ENCODE results near the gene AP2B1. TPM values are rescaled to one million over a fixed set of nuclear protein-coding genes. Genes with fewer than 3 reads are reported as not detected.
A peak's percentile ranks its signal among the peaks of the same experiment; 100 is the strongest.

The AP2B1 gene
- total RNA-seq, 2 donors from 2014 or later, result 44.5 to 68.3 TPM

DNA sequence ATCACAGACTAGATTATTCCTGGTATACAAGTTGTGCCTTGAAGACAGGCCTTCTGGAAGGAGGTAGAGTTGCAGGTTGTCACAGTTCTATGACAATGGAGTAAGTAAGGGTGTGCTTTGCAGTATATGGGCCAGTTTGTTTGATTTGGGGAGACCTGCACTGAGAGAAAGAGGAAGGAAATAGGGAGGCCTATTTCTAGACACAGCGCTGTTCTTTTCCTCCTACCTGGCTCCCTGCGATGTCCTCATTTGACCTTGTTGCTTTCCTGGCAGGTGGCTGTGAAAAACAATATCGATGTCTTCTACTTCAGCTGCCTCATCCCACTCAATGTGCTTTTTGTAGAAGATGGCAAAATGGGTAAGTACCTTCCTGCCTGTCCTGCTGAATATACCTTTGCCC is 121.8 kb downstream of the AP2B1 start:
- Histone ChIP-seq H3K27me3 (replicated peaks; ENCODE audit: insufficient read depth) (no peaks in the 10 kb centered on the region), H3K27ac (no peak overlapping the region), H3K36me3 (no peaks in the 10 kb centered on the region), H3K4me1 (ENCODE audit: control insufficient read depth in 1 of 2, low read depth in 2 of 2) (peaks cover 16 to 22% of the 10 kb centered on the region in 2 donors), H3K9me3 (no peaks in the 10 kb centered on the region), H3K4me3 (no peak overlapping the region)
- DNase-seq (ENCODE audit: low spot score) (no peak), ATAC-seq (ENCODE audit: insufficient number of reproducible peaks, low FRiP score, low read depth) (no peak)
- TF ChIP-seq, protein P1, sequence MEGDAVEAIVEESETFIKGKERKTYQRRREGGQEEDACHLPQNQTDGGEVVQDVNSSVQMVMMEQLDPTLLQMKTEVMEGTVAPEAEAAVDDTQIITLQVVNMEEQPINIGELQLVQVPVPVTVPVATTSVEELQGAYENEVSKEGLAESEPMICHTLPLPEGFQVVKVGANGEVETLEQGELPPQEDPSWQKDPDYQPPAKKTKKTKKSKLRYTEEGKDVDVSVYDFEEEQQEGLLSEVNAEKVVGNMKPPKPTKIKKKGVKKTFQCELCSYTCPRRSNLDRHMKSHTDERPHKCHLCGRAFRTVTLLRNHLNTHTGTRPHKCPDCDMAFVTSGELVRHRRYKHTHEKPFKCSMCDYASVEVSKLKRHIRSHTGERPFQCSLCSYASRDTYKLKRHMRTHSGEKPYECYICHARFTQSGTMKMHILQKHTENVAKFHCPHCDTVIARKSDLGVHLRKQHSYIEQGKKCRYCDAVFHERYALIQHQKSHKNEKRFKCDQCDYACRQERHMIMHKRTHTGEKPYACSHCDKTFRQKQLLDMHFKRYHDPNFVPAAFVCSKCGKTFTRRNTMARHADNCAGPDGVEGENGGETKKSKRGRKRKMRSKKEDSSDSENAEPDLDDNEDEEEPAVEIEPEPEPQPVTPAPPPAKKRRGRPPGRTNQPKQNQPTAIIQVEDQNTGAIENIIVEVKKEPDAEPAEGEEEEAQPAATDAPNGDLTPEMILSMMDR (IDR thresholded peaks at IDR 0.05), result no peak

DNA sequence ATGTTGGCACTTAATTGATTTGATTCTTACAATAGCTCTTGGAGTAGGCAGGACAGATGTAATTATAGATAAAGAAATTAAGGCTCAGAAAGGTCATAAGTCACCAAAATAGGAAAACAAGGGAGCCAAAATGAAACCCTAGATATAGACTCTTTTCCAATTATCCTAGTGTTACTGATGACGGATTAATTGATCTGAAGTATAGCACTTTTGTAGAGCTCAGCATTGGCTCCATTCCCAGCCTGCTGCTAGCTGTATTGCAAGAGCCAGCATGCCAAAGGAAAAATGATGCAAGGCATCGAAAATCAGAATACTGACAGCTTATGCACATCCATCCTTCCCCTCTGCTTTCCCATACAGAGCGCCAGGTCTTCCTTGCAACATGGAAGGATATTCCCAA is 122.8 kb downstream of the AP2B1 start:
- ATAC-seq (ENCODE audit: insufficient number of reproducible peaks, low FRiP score, low read depth) (no peak), DNase-seq (ENCODE audit: low spot score) (no peak)
- no peak overlapping the region for H3K27ac ChIP-seq
- TF ChIP-seq, protein P1 (IDR thresholded peaks at IDR 0.05), result no peak
- peaks cover 22 to 31% of the 10 kb centered on the region in 2 donors for H3K4me1 ChIP-seq (ENCODE audit: control insufficient read depth in 1 of 2, low read depth in 2 of 2)
- H3K9me3 ChIP-seq, result no peaks in the 10 kb centered on the region
- H3K27me3 ChIP-seq (replicated peaks; ENCODE audit: insufficient read depth), result no peaks in the 10 kb centered on the region
- no peaks in the 10 kb centered on the region for H3K36me3 ChIP-seq
- no peak overlapping the region for H3K4me3 ChIP-seq

DNA sequence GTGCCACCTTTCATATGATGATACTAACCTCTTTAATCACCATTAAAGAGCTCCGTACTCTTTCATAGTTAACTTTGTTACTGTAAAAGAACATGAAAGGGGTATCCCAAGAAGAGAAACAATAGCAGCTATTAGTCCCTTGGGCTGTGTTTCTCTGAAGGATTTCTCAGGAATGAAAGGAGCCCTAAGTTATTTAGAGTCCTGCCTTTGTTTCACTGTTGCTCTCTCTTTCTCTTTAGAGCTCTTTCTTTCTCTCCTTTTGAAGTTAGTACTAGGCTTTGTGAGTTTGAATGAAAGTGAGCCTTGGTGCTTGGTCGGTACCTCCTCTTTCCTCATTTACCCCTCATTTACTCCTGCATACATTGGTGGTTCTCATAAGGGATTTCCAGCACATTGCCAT is 123.8 kb downstream of the AP2B1 start:
- no peak for DNase-seq (ENCODE audit: low spot score)
- Histone ChIP-seq H3K4me1 (ENCODE audit: control insufficient read depth in 1 of 2, low read depth in 2 of 2) (peaks cover 22 to 42% of the 10 kb centered on the region in 2 donors), H3K27ac (peak overlapping the region in 1 of 2 donors; percentile 88), H3K4me3 (no peak overlapping the region), H3K9me3 (no peaks in the 10 kb centered on the region), H3K27me3 (replicated peaks; ENCODE audit: insufficient read depth) (no peaks in the 10 kb centered on the region), H3K36me3 (no peaks in the 10 kb centered on the region)
- ATAC-seq (ENCODE audit: insufficient number of reproducible peaks, low FRiP score, low read depth), result no peak
- TF ChIP-seq, protein P1 (IDR thresholded peaks at IDR 0.05), result no peak

DNA sequence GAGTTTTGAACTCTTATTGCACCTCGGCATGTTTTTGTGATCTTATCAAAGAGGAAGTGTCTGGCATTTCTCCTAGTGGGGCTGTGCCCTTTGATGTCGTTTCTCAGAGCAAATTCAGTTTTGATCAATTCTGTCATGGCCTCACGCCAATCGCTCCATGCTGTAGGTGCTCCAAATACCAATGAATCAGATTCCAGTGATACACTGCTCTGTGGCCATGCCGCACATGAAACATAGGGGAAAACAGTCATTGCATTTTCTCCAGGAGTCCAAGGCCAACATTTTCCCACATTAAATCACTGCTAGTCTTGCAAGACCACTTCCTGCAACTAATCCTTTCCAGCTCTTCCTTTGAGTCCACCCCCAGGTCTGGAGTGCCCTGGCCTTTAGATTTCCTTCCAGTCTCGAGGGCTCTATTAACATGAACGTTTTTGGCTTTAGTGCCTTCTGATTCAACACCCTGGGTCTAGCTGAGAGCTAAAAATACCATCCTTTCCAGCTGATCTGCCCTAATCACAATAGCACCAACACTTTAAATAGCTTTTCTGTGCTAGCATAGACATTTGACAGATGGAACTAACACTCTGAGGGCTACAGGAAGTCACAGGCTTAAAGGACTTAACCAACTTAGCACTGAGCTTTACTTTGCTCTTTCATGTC is 126.1 kb downstream of the AP2B1 start:
- no peaks in the 10 kb centered on the region for H3K36me3 ChIP-seq
- TF ChIP-seq, protein P1 (IDR thresholded peaks at IDR 0.05), result no peak
- DNase-seq (ENCODE audit: low spot score) (peak; percentile 62), ATAC-seq (ENCODE audit: insufficient number of reproducible peaks, low FRiP score, low read depth) (peak; percentile 87)
- no peaks in the 10 kb centered on the region for H3K27me3 ChIP-seq (replicated peaks; ENCODE audit: insufficient read depth)
- H3K4me3 ChIP-seq, result peak overlapping the region; percentile 2
- H3K27ac ChIP-seq, result peak overlapping the region; percentile 69 to 88
- peaks cover 39 to 63% of the 10 kb centered on the region in 2 donors for H3K4me1 ChIP-seq (ENCODE audit: control insufficient read depth in 1 of 2, low read depth in 2 of 2)
- no peaks in the 10 kb centered on the region for H3K9me3 ChIP-seq

DNA sequence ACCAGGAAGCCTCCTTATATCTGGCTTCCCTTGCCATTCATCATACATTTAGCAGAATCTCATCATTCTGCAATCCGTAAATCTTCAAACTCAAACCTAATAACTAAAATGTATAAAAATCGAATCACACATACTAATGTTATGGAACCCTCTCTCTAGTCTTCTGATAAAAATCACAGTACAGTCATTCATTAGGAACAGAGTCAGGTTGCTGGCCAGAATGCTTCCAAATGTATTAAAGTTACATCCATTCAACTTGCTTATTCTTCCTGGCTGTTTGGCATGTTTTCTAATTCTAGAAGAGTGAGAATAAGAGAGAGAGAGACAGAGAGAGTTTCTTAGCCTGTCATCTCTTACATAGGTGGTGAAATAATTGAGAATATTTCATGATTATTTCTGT is 127.9 kb downstream of the AP2B1 start:
- Histone ChIP-seq H3K36me3 (no peaks in the 10 kb centered on the region), H3K4me3 (no peak overlapping the region), H3K4me1 (ENCODE audit: control insufficient read depth in 1 of 2, low read depth in 2 of 2) (peaks cover 42 to 67% of the 10 kb centered on the region in 2 donors), H3K27ac (peak overlapping the region; percentile 84 to 88), H3K27me3 (replicated peaks; ENCODE audit: insufficient read depth) (no peaks in the 10 kb centered on the region), H3K9me3 (no peaks in the 10 kb centered on the region)
- ATAC-seq (ENCODE audit: insufficient number of reproducible peaks, low FRiP score, low read depth) (no peak), DNase-seq (ENCODE audit: low spot score) (no peak)
- TF ChIP-seq, protein P1 (IDR thresholded peaks at IDR 0.05), result no peak

Data from thoracic aorta (tissue), 2 donors.